SU-DHL-6 (cell line): ENCODE data around the gene WDR18.

ENCODE experiments used
- CTCF ChIP-seq: fragments of 200-600 bp; sonication (generic); IDR thresholded peaks from one replicate; pipeline ENCODE4 v1.5.1; 2017; ENCODE audit warnings: antibody characterized with exemption, mild to moderate bottlenecking, low read length, moderate library complexity; ENCODE audit not compliant: insufficient read depth, poor library complexity, severe bottlenecking
- EZH2phosphoT487 ChIP-seq: fragments of 200-600 bp; sonication (generic), shearing (Covaris generic); conservative IDR thresholded peaks from 2 replicates; pipeline ENCODE4 v1.6.1; 2018; ENCODE audit warnings: mild to moderate bottlenecking, antibody characterized with exemption, low read length, moderate library complexity, mixed read lengths

- no peak for TF ChIP-seq CTCF
- no peak for TF ChIP-seq EZH2phosphoT487
Observed at GRCh38 chr19:990119-990571, 6.0 kb downstream of the WDR18 start.
